D721Med (cell line): ENCODE results near the gene SVEP1.

Source experiments
- DNase-seq: peaks from one replicate; pipeline ENCODE4 v3.0.0; 2011; ENCODE audit warnings: low spot score; ENCODE audit not compliant: insufficient read length
- FAIRE-seq: peaks from 2 replicates; lab custom pipeline; 2011; peaks lifted over from hg19 to GRCh38; lab: Jason Lieb, UNC
- CTCF ChIP-seq: IDR thresholded peaks from 2 replicates; pipeline ENCODE4 v1.5.1; 2012; ENCODE audit warnings: mild to moderate bottlenecking, control low read depth; ENCODE audit not compliant: insufficient read depth; ENCODE audit errors: missing control alignments

The SVEP1 gene

GRCh38 chr9:110566156-110566555 lies 13.4 kb downstream of the SVEP1 start:
- TF ChIP-seq CTCF, result no peak
- FAIRE-seq, result no peak
- no peak for DNase-seq

- DNase-seq (no peak), FAIRE-seq (no peak)
- TF ChIP-seq CTCF, result no peak
These were observed 17.7 kb downstream of the SVEP1 start for GRCh38 chr9:110561826-110562225.

- DNase-seq (no peak), FAIRE-seq (no peak)
- TF ChIP-seq CTCF, result no peak
These were observed 19.7 kb downstream of the SVEP1 start for GRCh38 chr9:110559869-110560268.

- DNase-seq (no peak), FAIRE-seq (no peak)
- no peak for TF ChIP-seq CTCF
These were observed 23.8 kb downstream of the SVEP1 start for GRCh38 chr9:110555551-110556331.

- DNase-seq (no peak), FAIRE-seq (no peak)
- TF ChIP-seq CTCF, result no peak
These were observed 33.1 kb downstream of the SVEP1 start for GRCh38 chr9:110546411-110546871.

- FAIRE-seq (no peak), DNase-seq (no peak)
- no peak for TF ChIP-seq CTCF
These were observed 33.8 kb downstream of the SVEP1 start for GRCh38 chr9:110545705-110546104.

GRCh38 chr9:110543631-110544051 lies 35.9 kb downstream of the SVEP1 start:
- DNase-seq, result no peak
- no peak for FAIRE-seq
- no peak for TF ChIP-seq CTCF
